ENCODE data around the gene NTRK2.

DNA sequence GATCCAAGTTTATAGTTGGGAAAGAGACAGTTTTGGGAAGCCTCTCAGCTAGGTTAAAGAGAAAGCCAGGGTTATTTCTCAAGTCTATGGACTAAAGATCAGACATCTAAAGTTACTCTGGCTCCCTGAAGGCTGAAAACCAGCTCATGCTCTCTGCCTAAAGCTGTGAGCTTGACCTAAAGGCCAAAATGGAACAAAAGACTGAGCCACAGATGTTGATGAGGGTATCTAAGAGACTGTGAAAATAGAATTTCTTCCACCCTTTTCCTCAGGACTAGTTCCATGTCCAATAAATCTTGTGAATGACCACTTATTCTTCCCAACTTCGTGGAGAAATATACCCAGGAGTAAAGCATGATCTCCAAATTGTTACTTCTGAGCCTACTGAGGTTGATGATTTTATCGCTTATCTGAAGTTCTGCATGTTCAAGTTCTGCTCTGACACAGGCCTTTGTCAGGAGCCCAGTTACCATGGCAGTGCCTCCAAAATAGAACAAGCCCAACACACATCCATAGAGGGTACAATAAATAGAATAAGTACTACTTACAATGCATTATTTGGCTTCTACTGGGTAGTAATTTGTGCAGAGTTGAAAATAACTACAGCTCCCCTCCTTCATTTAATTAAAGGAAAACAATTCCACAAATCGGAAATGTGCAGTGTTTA, 373.6 kb downstream of the NTRK2 start:
- TF ChIP-seq, protein P1, sequence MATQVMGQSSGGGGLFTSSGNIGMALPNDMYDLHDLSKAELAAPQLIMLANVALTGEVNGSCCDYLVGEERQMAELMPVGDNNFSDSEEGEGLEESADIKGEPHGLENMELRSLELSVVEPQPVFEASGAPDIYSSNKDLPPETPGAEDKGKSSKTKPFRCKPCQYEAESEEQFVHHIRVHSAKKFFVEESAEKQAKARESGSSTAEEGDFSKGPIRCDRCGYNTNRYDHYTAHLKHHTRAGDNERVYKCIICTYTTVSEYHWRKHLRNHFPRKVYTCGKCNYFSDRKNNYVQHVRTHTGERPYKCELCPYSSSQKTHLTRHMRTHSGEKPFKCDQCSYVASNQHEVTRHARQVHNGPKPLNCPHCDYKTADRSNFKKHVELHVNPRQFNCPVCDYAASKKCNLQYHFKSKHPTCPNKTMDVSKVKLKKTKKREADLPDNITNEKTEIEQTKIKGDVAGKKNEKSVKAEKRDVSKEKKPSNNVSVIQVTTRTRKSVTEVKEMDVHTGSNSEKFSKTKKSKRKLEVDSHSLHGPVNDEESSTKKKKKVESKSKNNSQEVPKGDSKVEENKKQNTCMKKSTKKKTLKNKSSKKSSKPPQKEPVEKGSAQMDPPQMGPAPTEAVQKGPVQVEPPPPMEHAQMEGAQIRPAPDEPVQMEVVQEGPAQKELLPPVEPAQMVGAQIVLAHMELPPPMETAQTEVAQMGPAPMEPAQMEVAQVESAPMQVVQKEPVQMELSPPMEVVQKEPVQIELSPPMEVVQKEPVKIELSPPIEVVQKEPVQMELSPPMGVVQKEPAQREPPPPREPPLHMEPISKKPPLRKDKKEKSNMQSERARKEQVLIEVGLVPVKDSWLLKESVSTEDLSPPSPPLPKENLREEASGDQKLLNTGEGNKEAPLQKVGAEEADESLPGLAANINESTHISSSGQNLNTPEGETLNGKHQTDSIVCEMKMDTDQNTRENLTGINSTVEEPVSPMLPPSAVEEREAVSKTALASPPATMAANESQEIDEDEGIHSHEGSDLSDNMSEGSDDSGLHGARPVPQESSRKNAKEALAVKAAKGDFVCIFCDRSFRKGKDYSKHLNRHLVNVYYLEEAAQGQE (IDR thresholded peaks at IDR 0.05; ENCODE audit: unreplicated experiment), result no peak
- TF ChIP-seq EZH2 (IDR thresholded peaks at IDR 0.05; ENCODE audit: low read depth, unreplicated experiment), result no peak
- TF ChIP-seq, protein P2, sequence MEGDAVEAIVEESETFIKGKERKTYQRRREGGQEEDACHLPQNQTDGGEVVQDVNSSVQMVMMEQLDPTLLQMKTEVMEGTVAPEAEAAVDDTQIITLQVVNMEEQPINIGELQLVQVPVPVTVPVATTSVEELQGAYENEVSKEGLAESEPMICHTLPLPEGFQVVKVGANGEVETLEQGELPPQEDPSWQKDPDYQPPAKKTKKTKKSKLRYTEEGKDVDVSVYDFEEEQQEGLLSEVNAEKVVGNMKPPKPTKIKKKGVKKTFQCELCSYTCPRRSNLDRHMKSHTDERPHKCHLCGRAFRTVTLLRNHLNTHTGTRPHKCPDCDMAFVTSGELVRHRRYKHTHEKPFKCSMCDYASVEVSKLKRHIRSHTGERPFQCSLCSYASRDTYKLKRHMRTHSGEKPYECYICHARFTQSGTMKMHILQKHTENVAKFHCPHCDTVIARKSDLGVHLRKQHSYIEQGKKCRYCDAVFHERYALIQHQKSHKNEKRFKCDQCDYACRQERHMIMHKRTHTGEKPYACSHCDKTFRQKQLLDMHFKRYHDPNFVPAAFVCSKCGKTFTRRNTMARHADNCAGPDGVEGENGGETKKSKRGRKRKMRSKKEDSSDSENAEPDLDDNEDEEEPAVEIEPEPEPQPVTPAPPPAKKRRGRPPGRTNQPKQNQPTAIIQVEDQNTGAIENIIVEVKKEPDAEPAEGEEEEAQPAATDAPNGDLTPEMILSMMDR (conservative IDR thresholded peaks at IDR 0.05; ENCODE audit: low read depth in 2 of 2), result no peak
- no peak for TF ChIP-seq POLR2AphosphoS5 (IDR thresholded peaks at IDR 0.05; ENCODE audit: low read depth)
- no peak for TF ChIP-seq ZNF331 (CRISPR knock-in tag; IDR thresholded peaks at IDR 0.05; ENCODE audit: low read depth)
- no peak for TF ChIP-seq STAT1 (IDR thresholded peaks at IDR 0.05; ENCODE audit: unreplicated experiment)
- TF ChIP-seq CREB1 (CRISPR knock-in tag; IDR thresholded peaks at IDR 0.05; ENCODE audit: low read depth), result no peak
- TF ChIP-seq EZH2phosphoT487 (IDR thresholded peaks at IDR 0.05; ENCODE audit: unreplicated experiment), result no peak
- TF ChIP-seq JUNB (IDR thresholded peaks at IDR 0.05; ENCODE audit: unreplicated experiment), result no peak
- TF ChIP-seq, protein P3, sequence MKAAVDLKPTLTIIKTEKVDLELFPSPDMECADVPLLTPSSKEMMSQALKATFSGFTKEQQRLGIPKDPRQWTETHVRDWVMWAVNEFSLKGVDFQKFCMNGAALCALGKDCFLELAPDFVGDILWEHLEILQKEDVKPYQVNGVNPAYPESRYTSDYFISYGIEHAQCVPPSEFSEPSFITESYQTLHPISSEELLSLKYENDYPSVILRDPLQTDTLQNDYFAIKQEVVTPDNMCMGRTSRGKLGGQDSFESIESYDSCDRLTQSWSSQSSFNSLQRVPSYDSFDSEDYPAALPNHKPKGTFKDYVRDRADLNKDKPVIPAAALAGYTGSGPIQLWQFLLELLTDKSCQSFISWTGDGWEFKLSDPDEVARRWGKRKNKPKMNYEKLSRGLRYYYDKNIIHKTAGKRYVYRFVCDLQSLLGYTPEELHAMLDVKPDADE (IDR thresholded peaks at IDR 0.05), result no peak
- TF ChIP-seq NANOG (IDR thresholded peaks at IDR 0.05; ENCODE audit: borderline replicate concordance), result no peak
- TF ChIP-seq, protein P4, sequence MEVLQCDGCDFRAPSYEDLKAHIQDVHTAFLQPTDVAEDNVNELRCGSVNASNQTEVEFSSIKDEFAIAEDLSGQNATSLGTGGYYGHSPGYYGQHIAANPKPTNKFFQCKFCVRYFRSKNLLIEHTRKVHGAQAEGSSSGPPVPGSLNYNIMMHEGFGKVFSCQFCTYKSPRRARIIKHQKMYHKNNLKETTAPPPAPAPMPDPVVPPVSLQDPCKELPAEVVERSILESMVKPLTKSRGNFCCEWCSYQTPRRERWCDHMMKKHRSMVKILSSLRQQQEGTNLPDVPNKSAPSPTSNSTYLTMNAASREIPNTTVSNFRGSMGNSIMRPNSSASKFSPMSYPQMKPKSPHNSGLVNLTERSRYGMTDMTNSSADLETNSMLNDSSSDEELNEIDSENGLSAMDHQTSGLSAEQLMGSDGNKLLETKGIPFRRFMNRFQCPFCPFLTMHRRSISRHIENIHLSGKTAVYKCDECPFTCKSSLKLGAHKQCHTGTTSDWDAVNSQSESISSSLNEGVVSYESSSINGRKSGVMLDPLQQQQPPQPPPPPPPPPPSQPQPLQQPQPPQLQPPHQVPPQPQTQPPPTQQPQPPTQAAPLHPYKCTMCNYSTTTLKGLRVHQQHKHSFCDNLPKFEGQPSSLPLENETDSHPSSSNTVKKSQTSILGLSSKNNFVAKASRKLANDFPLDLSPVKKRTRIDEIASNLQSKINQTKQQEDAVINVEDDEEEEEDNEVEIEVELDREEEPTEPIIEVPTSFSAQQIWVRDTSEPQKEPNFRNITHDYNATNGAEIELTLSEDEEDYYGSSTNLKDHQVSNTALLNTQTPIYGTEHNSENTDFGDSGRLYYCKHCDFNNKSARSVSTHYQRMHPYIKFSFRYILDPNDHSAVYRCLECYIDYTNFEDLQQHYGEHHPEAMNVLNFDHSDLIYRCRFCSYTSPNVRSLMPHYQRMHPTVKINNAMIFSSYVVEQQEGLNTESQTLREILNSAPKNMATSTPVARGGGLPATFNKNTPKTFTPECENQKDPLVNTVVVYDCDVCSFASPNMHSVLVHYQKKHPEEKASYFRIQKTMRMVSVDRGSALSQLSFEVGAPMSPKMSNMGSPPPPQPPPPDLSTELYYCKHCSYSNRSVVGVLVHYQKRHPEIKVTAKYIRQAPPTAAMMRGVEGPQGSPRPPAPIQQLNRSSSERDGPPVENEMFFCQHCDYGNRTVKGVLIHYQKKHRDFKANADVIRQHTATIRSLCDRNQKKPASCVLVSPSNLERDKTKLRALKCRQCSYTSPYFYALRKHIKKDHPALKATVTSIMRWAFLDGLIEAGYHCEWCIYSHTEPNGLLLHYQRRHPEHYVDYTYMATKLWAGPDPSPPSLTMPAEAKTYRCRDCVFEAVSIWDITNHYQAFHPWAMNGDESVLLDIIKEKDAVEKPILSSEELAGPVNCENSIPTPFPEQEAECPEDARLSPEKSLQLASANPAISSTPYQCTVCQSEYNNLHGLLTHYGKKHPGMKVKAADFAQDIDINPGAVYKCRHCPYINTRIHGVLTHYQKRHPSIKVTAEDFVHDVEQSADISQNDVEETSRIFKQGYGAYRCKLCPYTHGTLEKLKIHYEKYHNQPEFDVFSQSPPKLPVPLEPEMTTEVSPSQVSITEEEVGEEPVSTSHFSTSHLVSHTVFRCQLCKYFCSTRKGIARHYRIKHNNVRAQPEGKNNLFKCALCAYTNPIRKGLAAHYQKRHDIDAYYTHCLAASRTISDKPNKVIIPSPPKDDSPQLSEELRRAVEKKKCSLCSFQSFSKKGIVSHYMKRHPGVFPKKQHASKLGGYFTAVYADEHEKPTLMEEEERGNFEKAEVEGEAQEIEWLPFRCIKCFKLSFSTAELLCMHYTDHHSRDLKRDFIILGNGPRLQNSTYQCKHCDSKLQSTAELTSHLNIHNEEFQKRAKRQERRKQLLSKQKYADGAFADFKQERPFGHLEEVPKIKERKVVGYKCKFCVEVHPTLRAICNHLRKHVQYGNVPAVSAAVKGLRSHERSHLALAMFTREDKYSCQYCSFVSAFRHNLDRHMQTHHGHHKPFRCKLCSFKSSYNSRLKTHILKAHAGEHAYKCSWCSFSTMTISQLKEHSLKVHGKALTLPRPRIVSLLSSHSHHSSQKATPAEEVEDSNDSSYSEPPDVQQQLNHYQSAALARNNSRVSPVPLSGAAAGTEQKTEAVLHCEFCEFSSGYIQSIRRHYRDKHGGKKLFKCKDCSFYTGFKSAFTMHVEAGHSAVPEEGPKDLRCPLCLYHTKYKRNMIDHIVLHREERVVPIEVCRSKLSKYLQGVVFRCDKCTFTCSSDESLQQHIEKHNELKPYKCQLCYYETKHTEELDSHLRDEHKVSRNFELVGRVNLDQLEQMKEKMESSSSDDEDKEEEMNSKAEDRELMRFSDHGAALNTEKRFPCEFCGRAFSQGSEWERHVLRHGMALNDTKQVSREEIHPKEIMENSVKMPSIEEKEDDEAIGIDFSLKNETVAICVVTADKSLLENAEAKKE (CRISPR knock-in tag; IDR thresholded peaks at IDR 0.05), result no peak

Measured in GM23338 (cell line).